Neutrophil (primary cell): ENCODE data around the gene BRINP3.

Source experiments
- H3K27ac ChIP-seq: fragments of 200-600 bp; sonication (generic); 2 replicates; pipeline ENCODE4 v1.5.1; 2016; ENCODE audit warnings: mild to moderate bottlenecking, moderate library complexity
- H3K27me3 ChIP-seq: fragments of 200-600 bp; sonication (generic); 2 replicates; pipeline ENCODE4 v1.6.0; 2016; ENCODE audit warnings: mild to moderate bottlenecking
- H3K36me3 ChIP-seq: fragments of 200-600 bp; sonication (generic); 2 replicates; pipeline ENCODE4 v1.5.1; 2017
- H3K4me1 ChIP-seq, 2 experiments: fragments of 200-600 bp in 1 of 2; sonication (generic) in 1 of 2; 1 replicate in 1 of 2; 2 replicates in 1 of 2; pipeline versions ENCODE4 v1.5.1 to v1.6.1; 2013 to 2016; ENCODE audit warnings: low read depth in 1 of 2, low read length in 1 of 2, mild to moderate bottlenecking in 1 of 2, moderate library complexity in 1 of 2; ENCODE audit not compliant: control insufficient read depth in 1 of 2, insufficient read depth in 1 of 2
- H3K4me3 ChIP-seq, 2 experiments: fragments of 200-600 bp in 1 of 2; sonication (generic) in 1 of 2; 1 replicate in 1 of 2; 2 replicates in 1 of 2; pipeline ENCODE4 v1.5.1; 2013 to 2016; ENCODE audit warnings: low read depth in 1 of 2, low read length in 1 of 2, mild to moderate bottlenecking in 1 of 2, moderate library complexity in 1 of 2
- H3K9me3 ChIP-seq: fragments of 200-600 bp; sonication (generic); 2 replicates; pipeline ENCODE4 v1.5.1; 2016
- CTCF ChIP-seq: fragments of 200-600 bp; sonication (generic); IDR thresholded peaks from 2 replicates; pipeline ENCODE4 v1.5.1; 2016; ENCODE audit warnings: antibody characterized with exemption

Gene BRINP3

GRCh38 chr1:190066011-190066410, 411.7 kb downstream of the BRINP3 start:
- Histone ChIP-seq H3K9me3 (no peaks in the 10 kb centered on the region), H3K27ac (no peak overlapping the region), H3K27me3 (no peaks in the 10 kb centered on the region), H3K4me3 (no peak overlapping the region), H3K4me1 (no peaks in the 10 kb centered on the region), H3K36me3 (no peaks in the 10 kb centered on the region)
- no peak for TF ChIP-seq CTCF

DNA sequence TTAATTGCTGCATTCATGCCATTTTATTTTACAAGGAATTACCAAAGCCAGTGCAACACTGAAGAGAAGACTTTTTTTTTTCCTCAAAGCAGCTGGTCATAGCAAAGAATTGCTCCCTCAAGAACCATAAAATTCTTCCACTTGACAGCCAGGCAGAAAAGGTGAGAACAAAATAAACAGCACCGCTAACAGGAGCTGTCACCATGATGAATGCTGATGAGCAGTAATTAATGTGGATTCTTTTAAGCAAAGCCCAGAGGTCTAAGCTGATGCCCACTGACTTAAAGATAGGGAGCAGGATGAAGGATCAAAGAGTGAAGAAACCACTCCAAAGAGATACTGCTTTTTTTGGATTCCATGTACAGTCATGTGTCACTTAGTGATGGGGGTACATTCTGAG, 428.4 kb downstream of the BRINP3 start:
- no peaks in the 10 kb centered on the region for H3K36me3 ChIP-seq
- no peaks in the 10 kb centered on the region for H3K9me3 ChIP-seq
- H3K27ac ChIP-seq = no peak overlapping the region
- no peaks in the 10 kb centered on the region for H3K27me3 ChIP-seq
- no peak overlapping the region for H3K4me3 ChIP-seq
- no peaks in the 10 kb centered on the region for H3K4me1 ChIP-seq
- no peak for TF ChIP-seq CTCF
